GM12873 (cell line): ENCODE data around the gene RAMP3.

Experiments
- TF ChIP-seq, protein P1 (sequence below): IDR thresholded peaks from 2 replicates; pipeline ENCODE4 v1.5.1; 2012; ENCODE audit warnings: low read depth, mild to moderate bottlenecking, moderate library complexity, low read length, control low read depth; ENCODE audit not compliant: insufficient read depth; ENCODE audit errors: missing control alignments

The RAMP3 gene

DNA sequence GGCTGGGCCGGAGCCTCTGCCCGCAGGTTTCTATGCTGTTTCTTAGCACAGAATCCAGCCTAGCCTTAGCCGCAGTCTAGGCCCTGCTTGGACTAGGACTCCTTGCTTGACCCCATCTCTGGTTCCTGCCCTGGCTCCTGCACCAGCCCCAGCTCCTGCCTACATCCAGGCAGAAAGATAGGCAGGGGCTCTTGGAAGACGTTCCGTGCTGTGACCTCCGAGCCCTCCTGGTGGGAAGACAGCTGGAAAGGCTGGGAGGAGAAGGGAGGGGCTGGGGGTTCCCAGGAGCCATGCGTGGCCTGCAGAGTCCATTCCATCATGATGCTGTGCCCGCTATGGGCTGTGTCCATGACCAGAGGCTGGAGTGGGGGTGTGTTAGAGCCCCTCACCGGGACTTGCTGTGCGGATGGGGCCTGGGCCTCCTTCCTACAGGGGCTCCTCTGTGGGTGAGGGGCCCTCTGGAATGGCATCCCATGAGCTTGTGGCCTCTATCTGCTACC, 26.2 kb downstream of the RAMP3 start:
- TF ChIP-seq, protein P1, sequence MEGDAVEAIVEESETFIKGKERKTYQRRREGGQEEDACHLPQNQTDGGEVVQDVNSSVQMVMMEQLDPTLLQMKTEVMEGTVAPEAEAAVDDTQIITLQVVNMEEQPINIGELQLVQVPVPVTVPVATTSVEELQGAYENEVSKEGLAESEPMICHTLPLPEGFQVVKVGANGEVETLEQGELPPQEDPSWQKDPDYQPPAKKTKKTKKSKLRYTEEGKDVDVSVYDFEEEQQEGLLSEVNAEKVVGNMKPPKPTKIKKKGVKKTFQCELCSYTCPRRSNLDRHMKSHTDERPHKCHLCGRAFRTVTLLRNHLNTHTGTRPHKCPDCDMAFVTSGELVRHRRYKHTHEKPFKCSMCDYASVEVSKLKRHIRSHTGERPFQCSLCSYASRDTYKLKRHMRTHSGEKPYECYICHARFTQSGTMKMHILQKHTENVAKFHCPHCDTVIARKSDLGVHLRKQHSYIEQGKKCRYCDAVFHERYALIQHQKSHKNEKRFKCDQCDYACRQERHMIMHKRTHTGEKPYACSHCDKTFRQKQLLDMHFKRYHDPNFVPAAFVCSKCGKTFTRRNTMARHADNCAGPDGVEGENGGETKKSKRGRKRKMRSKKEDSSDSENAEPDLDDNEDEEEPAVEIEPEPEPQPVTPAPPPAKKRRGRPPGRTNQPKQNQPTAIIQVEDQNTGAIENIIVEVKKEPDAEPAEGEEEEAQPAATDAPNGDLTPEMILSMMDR, result no peak

DNA sequence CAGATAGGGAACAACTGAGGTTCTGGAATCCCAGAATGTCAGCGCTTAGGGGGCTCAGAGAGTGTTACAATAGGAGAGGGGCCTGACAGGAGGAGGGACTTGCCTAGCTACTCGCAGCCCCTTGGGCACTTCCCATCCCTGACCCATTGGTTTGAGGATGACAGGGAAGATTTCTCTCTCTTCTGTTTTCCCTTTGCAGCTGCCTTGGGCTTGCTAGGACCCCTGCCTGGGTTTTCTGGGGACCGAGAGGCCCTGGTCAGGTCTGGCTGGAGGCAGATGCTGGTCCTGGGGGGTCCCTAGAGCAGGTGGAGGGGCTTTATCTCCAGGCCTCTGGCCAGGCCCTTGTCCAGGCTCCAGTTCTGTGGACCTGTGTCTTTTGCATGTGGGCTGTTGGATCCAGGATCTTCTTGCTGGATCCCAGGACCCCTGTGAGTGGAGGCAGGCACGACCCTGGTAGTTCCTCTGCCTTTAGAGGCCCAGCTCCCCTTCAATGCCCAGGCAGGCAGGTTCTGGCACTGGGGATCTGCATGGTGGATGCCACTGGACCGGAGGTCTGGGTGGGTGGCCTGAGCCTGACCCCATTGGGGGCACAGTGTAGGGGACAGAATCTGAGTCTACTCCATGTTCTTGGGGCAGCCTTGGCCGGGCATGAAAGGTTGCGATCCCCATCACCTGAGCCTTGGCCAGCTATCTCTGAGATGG, 26.9 kb downstream of the RAMP3 start:
- TF ChIP-seq, protein P1, result no peak

DNA sequence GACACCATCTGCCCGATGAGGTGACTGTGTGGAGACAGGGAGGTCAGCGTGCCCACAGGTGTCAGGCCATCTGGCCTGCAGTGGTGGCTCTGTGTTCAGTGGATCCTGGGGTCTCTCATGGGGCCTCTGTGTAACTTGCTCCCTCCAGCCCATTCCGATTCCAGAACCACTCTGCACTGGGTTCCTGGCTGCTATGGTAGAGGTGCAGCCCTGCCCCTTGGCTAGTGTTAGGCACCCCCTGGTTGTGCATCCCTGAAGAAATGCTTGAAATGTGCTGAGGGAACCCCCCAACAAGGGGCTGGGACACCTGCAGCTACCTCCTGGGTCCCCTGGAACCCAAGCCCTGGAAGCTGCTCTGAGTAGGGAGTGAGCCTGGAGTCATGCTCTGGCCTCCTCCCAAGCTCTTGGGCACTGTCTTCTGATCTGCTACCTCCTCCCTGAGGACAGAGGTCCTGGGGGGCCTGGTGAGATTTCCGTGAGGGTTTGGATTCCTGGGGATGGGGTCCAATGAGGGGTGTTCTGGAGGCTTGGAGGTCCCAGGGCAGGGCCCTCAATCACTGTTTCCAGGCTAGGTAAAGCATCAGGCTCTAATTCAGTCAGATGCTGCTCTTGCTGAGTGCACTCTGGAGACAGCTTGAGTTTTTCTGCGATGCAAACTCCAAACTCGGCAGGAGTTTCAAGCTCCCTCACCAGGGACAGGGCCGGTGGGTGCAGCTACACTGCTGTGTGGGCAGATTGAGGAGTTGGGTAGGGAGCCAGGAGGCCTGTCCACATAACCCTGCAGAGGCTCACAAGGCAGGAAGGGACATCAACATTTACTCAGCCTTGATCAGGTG, 27.7 kb downstream of the RAMP3 start:
- TF ChIP-seq, protein P1, result no peak

DNA sequence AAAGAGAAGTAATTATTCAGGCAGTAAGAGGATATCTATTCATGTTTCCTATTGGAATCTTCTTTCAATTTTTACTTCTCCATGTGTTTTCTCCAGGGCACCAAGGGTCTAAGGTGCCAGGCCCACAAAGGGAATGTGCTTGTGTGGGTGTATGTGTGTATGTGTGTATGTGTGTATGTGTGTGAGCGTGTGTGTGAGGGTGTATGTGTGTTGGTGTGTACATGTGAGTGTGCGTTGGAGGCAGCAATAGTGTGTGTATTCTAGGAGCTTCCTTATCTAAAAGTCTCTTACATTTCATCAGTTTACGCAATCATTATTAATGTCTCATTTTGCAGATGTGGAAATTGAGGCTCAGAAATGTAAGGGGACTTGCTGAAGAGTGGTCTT, 28.3 kb downstream of the RAMP3 start:
- TF ChIP-seq, protein P1, result no peak

DNA sequence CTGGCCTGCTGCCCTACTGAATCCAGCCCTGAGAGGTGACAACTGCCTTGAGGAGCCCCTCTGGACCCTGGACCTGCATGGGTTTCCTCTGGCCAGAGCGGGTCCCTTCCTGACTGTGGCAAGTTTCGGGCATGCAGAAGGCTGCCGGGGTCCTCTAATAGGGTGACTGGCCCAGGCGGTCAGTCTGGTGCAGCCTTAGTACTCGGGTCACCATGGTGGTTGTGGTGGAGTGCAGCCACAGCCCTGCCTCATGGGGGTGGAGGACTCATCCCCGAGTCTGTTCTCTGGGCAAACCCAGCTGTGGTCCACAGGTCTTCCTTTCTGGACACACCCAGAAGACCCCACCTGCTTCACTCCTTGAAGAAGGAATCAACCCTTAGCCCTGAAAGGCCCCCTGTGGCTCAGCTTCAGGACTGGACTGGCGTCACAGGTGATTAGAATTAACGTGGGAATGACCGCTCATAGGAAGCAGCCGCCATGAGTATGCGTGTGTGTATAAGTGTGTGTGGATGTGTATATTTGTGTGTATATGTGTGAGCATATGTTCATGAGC, 28.7 kb downstream of the RAMP3 start:
- TF ChIP-seq, protein P1, result no peak

DNA sequence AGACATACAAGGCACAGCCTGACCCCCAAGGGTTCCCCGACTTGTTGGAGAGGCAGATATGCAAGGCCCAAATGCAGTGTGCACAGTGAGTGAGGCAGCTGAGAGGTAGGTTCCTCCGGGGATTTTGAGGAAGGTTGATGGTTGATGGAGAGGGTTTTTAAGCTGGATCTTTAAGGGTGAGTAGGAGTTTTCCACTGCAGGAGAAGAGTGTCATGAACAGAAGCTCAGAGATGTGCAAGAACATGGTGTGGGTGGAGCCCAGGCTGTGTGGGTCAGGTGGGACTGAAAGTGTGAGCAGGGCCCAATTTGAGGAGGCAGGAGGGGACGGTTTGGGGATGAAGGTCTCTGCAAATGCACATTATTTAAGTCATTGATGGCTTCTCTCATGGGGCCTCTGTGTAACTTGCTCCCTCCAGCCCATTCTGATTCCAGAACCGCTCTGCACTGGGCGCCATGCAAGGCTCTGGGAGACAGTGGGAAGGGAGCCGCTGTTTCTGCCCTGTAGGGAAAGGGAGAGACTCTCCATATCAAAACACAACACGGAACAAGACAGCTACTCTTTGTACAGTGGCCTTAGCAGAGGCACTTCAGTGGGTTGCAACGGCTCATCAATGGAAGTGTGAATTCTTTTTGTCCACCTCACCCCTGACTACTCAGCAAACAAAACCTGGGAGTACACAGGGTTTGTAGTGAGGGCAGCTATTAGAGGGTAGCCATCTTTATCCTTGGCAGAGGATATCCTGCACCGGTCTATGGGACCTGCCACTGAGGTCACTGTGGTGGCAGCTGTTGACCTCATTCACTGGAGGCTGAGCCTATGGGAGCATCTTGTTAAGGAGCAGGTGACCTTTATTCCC, 29.7 kb downstream of the RAMP3 start:
- TF ChIP-seq, protein P1, result no peak
